IPS-NIHi7 (cell line): Measurements from ENCODE around the gene SIN3B.

ENCODE experiments used
- DNase-seq: peaks from one replicate; pipeline ENCODE4 v3.0.0; 2012; ENCODE audit warnings: mixed read lengths; ENCODE audit errors: extremely low spot score

SIN3B gene

DNA sequence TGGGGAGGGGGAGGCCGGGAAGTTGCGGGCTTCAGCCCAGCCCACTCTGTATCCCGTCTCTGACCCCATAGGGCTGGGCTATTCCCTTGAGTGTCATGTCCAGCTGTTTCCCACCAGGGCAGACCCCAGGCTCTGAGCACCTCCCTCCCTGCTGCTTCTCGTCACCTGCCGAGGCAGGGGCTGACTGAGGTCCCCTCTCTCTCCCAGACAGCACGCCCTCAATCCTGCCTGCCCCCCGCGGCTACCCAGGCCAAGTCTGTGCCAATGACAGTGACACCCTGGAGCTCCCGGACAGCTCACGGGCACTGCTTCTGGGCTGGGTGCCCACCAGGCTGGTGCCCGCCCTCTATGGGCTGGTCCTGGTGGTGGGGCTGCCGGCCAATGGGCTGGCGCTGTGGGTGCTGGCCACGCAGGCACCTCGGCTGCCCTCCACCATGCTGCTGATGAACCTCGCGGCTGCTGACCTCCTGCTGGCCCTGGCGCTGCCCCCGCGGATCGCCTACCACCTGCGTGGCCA lies 60.2 kb downstream of the SIN3B start:
- no peak for DNase-seq

DNA sequence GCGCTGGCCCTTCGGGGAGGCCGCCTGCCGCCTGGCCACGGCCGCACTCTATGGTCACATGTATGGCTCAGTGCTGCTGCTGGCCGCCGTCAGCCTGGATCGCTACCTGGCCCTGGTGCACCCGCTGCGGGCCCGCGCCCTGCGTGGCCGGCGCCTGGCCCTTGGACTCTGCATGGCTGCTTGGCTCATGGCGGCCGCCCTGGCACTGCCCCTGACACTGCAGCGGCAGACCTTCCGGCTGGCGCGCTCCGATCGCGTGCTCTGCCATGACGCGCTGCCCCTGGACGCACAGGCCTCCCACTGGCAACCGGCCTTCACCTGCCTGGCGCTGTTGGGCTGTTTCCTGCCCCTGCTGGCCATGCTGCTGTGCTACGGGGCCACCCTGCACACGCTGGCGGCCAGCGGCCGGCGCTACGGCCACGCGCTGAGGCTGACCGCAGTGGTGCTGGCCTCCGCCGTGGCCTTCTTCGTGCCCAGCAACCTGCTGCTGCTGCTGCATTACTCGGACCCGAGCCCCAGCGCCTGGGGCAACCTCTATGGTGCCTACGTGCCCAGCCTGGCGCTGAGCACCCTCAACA lies 60.8 kb downstream of the SIN3B start:
- DNase-seq = no peak

DNA sequence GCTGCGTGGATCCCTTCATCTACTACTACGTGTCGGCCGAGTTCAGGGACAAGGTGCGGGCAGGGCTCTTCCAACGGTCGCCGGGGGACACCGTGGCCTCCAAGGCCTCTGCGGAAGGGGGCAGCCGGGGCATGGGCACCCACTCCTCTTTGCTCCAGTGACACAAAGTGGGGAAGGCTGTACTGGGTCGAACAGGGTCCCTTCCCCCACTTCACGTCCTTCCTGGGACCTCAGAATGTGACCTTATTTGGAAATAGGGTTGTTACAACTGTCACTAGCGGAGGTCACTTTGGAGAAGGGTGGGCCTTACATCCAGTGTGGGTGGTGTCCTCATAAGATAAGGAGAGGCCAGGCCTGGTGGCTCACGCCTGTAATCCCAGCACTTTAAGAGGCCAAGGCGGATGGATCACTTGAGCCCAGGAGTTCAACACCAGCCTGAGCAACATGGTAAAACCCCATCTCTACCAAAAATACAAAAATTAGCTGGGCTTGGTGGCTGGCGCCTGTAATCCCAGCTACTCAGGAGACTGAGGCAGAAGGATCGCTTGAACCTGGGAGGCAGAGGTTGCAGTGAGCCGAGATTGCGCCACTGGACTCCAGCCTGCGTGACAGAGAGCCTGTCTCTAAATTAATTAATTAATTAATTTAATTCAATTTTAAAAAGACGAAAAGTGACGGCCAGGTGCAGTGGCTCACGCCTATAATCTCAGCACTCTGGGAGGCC lies 61.4 kb downstream of the SIN3B start:
- no peak for DNase-seq

DNA sequence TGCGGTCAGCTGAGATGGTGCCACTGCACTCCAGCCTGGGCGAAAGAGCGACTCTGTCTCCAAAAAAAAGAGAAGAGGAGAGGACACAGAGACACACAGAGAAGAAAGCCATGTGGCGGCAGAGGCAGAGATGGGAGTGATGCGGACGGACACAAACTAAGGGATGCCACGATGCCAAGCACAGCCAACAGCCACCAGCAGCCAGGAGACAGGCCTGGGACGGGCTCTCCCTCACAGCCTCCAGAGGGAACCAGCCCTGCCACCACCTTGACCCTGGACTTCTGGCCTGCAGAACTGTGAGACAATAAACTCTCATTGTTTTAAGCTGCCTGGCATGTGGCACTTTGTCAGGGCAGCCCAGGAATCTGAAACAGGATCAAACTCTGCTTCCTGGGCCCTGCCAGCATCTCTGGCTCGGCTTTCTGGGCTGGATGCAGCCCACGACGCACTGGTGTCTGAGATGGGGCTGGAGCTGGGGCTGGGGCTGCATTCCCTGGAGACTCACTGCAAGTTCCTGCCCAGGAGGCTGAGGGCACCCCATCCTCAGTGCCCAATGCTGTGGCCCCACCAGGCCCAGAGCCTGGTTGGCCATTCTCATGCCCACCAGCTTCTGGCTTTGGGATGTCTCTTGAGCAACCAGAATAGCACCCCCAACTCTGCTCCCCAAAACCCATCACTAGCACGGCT lies 62.6 kb downstream of the SIN3B start:
- no peak for DNase-seq

DNA sequence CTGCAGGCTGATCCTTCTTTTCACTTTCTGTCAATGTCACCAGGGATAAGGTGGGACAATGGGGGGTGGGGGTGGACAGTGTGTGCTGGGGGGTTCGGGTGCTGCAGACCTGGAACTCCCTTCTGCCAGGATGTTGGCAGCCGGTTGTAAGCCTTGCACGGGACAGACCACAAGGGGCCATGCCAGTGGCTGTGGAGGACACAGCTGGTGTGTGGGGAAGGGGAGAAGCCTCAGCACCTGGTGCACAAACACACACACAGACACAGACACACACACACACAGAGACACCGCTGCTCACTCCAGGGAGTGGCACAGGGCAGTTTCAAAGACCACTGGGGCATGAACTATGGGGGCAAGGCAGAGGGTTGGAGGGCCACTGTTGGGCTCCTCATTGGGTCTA lies 63.2 kb downstream of the SIN3B start:
- DNase-seq = no peak

DNA sequence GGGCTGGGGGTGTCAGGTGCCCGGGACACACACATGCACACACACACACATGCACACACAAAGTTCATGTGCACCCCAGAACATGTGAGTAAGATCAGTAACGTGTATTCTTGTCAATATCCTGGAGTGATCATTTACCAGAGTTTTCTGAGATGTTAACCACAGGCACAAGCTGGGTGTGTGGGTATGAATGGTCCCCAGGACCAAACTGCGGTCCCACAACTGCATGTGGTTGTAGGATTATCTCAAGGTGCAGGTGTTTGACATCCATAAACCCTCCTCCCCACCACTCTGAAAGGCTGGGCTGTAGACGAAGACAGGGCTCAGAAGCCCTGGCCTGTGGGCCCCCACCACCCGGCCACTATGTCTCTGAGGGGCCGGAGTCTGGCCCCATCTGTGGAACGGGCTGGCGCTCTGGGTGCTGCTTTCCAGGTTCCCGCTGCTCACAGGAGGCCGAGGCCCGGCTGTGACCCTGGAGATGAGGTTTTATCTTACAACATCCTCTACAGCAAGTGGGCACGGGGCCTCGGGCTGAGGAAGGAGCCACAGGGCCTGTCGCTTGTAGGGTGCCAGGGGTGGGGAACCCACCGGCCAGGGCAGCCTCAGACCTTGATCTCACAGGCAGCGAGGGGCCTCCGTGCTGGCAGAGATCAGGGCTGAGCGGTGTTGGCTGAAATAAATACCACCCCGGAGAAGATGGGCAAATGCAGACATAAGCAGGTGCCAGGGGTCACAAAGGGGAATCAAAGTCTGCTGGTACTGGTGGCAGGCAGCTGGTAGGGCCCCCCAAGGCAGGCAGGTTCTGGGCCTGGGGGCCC lies 63.9 kb downstream of the SIN3B start:
- no peak for DNase-seq

DNA sequence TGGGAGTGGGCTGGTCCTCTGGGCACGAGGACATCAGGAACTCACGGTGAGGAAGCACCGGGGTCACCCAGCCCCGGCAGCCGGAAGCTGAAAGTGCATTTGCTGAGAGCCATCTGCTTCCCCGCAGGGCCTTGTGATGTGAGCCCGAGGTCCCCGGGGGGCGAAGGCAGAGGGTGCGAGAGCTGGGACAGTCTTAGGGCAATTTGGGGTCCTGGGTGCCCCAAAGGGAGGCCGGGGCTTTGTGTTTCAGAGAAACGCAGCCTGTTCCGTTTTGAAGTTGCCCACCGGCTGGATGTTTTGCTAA lies 64.4 kb downstream of the SIN3B start:
- no peak for DNase-seq

DNA sequence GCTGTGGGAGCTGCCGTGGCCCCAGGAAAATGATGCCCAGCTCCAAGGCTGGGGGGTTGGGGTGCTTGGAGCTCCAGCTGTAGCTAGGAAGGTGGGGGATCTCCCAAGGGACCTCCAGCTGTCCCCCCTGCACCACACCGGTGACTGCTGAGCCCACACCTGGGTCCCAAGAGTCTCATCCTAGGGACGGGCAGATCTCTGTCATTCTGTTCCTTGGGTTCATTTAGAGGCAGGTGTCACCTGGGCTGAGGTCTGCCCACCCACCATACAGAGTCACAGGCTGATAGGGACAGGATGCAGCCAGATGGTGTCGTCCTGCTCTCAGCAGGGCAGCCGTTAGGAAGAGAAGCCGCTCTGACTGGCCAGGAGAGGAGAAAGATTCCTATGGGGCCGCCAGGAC lies 64.9 kb downstream of the SIN3B start:
- DNase-seq = no peak

DNA sequence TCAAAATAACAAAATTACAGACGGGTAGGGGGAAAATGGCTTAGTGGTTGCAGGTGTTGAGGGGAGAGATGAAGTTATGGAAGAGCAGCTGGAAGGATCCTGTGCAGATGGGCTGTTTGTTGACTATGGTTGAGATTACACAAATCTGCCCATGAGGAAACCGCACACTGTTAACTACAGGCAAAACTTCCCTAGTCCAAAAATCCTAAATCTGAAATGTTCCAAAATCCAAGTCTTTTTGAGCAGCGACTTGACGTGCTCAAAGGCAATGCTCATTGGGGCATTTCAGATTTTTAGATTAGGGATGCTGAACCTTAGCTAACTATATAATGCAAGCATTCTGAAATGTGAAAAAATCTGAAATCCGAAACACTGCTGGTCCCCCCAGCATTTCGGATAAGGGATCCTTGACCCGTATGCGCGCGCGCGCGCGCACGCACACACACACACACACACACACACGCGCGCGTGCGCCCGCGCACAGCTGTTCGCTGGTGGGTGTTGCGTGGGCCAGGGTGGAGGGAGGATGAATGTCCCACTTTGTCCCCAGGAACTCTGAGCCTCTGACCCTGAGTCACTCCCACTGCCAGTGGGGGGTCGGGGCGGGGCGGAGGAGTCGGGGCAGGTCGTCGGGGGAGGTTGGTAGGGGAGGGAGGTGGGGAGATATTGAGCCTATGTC lies 66.4 kb downstream of the SIN3B start:
- peak; percentile 52 for DNase-seq

DNA sequence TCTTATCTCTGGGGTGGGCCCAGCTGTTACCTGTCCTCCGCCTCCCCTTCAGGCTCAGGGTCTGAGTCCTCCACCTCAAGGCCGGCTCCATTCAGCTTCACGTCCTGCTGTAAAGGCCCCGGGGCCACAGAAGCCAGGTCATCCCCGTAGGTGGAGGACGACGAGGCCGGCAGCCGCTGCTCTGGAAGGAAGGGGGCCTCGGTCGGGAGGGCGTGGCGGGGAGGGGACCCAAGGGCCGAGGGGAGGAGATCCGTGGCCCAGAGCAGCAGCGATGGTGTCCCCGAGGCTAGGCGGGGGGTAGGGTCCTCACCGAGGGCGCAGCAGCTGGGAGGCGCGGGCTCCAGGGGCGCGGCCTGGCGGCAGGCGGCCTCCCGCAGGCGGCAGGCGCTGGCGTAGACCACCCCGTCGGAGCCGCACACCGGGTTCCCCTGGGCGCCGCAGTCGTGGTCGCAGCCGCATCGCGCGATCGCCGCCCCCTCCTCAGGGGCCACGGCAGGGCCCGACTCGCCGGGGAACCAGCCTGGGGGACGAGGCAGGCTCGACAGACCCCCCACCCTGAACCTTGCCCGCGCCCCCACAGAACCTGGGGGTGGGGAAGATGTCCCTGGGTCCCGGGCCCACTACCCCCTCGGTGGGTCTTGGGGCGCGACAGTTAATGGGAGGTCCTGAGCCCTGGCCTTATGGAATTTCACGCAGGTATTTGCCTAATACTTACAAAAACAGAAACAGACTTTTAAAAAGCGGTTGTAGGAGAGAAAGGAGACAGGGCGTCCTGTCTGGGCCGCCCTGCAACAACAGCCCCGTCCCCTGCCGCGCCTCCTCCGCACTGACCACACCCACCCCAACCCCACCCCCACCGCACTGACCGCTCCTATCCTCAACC lies 67.2 kb downstream of the SIN3B start:
- DNase-seq = peak; percentile 50

DNA sequence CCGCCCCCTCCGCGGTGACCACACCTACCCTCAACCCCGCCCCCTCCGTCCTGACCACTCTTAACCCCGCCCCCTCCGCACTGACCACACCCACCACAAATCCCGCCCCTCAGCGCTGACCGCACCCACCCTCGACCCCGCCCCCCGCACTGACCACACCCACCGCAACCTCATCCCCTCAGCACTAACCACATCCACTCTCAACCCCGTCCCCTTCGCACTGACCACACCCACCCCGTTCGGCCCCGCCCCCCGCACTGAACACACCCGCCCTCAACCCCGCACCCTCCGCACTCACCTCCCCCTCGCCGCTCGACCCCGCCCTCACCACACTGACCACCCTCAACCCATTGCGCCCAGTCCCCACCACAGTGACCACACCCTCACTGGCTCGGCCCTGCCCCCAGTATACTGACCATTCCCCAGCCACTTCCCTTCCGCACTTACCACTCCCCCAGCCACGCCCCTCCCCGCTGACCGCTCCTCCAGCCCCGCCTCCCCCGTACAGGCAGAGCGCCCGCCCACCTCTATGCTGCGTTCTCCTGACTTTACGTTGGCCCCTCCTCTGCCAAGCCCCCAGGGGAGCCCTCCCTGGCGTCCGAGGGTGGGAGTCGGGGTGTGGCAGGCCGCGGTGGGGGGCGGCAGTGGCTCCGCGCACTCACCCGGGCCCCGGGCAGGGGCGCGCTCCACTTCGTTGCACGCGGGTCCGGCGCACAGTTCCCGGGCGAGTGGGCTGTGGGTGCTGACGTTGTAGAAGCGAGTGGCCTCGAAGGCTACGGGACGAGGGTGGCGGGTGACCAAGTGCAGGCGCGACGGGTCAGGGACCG lies 68.0 kb downstream of the SIN3B start:
- peak; percentile 99 for DNase-seq

DNA sequence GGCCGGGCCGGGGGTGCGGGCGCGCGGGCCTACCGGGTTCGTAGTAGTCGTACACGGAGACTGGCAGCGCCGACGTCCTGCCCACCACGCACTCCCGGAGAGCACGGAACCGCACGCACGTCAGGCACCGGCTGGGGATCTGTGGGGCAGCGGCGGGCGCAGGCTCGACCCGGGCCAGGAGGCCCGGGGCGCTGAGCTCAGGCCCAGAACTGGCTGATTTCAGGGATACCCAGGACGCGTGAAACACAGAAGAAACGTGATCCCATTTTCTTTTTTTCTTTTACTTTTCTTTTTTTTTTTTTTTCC lies 68.6 kb downstream of the SIN3B start:
- DNase-seq = no peak

DNA sequence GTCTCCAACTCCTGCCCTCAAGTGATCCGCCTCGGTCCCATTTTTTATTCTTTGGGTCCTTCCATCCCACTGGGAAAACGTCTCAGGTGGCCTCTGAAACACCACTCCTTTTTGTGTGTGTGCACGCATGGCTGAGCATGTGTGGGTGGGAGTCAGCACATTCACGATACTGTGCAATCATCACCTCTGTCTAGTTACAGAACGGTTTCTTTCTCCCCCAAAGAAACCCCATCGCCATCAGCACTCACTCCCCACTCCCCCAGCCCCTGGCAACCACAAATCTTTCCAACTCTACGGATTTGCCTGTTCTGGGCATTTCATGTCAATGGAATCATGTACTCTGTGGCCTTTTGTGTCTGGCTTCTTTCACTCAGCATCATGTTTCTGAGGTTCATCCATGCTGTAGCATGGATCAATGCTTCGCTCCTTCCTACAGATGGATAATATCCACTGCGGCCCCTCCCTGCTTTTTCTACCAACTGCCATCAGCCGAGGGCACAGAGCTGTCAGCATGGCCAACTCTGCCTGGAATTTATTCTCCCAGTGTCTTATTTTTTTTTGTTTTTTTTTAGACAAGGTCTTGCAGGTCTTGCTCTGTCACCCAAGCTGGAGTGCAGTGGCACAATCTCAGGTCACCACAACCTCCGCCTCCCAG lies 69.3 kb downstream of the SIN3B start:
- DNase-seq = no peak

DNA sequence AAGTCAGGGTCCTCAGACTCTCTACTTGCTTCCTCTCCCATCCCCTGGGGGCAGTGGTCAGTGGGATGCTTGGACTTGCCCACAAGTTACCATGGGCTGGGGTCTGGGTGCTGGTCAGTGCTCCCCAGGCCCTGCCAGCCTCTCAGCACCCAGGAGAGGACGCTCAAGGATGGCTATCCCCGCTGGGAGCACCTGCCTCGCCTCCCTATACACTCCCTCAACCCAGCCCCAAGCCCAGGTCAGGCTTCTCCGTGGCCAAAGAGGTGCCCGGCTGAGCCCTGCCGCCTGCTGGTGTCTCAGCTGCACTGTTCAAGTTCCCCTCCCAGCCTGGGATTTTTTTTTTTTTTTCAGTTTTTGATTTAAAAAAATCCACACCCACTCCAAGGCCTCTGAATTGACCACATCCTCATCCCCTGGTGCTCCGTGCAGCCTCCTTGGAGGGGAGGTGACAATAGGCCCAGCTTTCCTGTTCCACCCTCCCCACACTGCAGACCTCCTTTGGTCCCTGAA lies 70.4 kb downstream of the SIN3B start:
- DNase-seq = peak; percentile 78

DNA sequence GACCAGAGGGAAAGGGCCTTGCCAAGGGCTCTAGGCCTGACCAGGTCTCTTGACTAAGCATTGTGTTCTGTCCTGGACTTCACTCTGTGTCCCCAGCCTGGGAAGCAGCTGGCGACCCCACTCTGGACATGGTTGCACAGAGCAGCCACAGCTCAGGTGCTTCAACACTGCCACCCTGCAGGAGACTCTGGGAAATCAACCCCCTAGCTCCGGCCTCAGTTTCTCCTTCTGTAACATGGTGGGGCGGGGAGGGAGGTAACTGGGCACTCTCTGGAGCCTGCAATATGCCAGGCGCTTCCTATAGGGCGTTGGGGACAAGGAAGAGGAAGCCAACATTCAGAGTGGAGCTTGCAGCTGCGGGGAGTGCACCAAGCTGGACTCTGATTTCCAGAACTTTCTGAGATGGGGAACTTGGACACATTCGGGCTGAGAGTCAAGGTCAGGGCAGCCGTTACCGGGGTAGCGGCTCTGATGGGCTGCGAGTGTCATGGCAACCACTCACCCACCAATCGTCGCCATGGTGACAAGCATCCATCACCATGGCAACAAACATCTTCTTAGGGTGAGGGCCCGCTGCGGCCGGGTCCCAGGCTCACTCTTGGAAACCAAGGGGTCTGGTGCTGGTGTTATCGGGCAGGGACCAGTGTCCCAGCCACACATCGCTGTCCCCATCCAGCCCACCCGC lies 72.4 kb downstream of the SIN3B start:
- DNase-seq = no peak

DNA sequence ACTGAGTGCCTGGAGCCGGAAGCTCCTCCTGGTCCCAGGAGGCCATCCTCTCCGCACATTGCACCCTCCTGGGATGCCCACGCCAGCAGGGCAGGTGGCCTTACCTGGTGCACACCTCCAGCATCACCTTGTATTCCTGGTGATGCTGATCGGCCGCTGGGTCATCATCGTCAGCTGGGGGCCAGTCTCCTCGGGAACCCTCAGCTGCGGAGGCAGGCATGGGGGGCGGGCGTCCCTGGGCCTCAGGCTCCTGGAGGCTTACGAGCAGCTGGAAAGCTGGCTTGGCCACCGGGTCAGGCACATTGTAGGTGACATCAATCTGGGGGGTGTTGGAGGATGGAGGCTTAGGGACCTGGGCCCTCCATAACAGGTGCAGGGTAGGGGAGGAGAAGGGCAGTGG lies 73.3 kb downstream of the SIN3B start:
- DNase-seq = no peak

DNA sequence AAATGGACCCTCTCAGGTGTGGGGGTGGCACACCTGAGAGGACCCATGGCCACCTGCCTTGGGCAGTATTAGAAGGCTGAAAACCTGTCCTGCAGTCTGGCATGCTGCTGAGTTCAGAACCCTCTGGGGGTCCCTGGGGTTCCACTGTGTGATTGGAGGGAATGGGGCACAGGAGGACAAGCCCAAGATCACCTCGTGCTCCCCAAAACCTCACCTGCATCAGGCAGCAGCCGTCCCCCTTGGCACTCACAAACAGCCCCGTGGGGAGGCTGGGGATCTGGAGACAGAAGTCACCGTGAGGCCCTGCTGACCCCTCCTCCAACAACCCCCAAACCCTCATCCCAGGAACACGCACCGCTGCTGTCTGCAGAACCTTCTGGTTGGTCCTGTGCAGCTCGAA lies 74.1 kb downstream of the SIN3B start:
- no peak for DNase-seq

DNA sequence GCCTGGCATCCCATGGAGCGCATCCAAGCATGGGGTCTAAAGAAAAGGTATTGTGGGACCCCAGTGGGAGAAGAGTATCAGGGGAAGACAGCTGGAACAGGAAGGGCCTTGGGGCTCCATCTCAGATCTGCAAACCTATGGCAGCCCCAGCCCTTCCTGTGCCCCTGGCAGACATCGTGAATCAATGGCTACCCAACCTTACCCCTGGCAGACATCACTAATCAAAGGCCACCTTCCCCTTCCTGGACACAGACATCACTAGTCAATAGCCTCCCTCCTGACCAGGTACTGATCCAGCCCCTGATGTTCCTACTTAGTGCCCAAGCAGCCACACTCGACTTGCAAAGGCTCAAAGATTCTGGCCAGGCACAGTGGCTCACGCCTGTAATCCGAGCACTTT lies 75.4 kb downstream of the SIN3B start:
- DNase-seq = no peak

DNA sequence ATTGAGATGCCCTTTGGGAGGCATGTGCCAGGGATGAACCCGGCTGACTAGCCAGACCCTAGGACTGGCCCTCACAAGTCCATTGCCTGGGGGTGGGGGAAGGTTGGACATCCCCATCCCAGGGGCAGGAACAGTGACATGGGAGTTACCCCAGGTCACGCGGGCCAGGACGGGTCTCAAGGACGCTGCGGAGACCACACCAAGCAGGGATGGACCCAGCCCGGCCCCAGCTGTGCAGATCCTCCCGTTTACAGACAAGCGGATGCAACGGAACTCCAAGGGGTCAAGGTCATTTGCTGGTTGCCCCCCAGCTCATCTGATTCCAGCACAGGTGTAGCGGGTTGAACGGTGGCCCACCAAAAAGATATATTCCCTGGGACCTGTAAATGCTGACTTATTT lies 79.6 kb downstream of the SIN3B start:
- DNase-seq = no peak
